HepG2 (cell line): ENCODE data around the gene PRKACA. TPM values are rescaled to one million over a fixed set of nuclear protein-coding genes. Genes with fewer than 3 reads are reported as not detected.
A peak's percentile ranks its signal among the peaks of the same experiment; 100 is the strongest.

ENCODE experiments used
- CHD4 ChIP-seq: fragments of 200-600 bp; sonication (generic); IDR thresholded peaks from 2 replicates; pipeline ENCODE4 v1.7.0; 2017; ENCODE audit warnings: mild to moderate bottlenecking, low read length, borderline replicate concordance
- CREM ChIP-seq, 2 experiments: sonication (generic) in 1 of 2; formaldehyde crosslinking in 1 of 2; IDR thresholded peaks; 2 replicates each; pipeline versions ENCODE4 v1.4.0 to v1.6.1; 2016 to 2020; ENCODE audit warnings: antibody characterized with exemption in 1 of 2, mild to moderate bottlenecking in 1 of 2, missing genetic modification reagents in 1 of 2
- FOSL2 ChIP-seq: sonication (generic); formaldehyde crosslinking; IDR thresholded peaks from 2 replicates; pipeline ENCODE4 v1.4.0; 2020; ENCODE audit warnings: missing genetic modification reagents
- HCFC1 ChIP-seq: fragments of 150-350 bp; IDR thresholded peaks from 2 replicates; pipeline ENCODE4 v1.6.1; 2014; ENCODE audit warnings: low read depth, low read length
- ISL2 ChIP-seq: sonication (generic); formaldehyde crosslinking; IDR thresholded peaks from 2 replicates; pipeline ENCODE4 v1.5.0; 2020; ENCODE audit warnings: missing genetic modification reagents
- MNT ChIP-seq: fragments of 450-650 bp; IDR thresholded peaks from 2 replicates; pipeline ENCODE4 v1.6.1; 2016
- MYPOP ChIP-seq: sonication (generic); formaldehyde crosslinking; IDR thresholded peaks from 2 replicates; pipeline ENCODE4 v1.8.1; 2023; ENCODE audit warnings: mild to moderate bottlenecking, moderate library complexity, missing genetic modification reagents
- NCOA5 ChIP-seq: sonication (generic); formaldehyde crosslinking; IDR thresholded peaks from 2 replicates; pipeline ENCODE4 v1.4.0; 2020; ENCODE audit warnings: missing genetic modification reagents
- NFE2L1 ChIP-seq: sonication (generic); formaldehyde crosslinking; IDR thresholded peaks from 2 replicates; pipeline ENCODE4 v1.4.0; 2020; ENCODE audit warnings: missing genetic modification reagents, mild to moderate bottlenecking, borderline replicate concordance
- POLR2A ChIP-seq, 2 experiments: IDR thresholded peaks; 2 replicates each; pipeline ENCODE4 v1.6.1; 2011; ENCODE audit warnings: low read depth in 2 of 2, low read length in 2 of 2, mild to moderate bottlenecking in 1 of 2, moderate library complexity in 1 of 2; ENCODE audit not compliant: insufficient read depth in 1 of 2
- RCOR2 ChIP-seq: IDR thresholded peaks from 2 replicates; pipeline ENCODE4 v1.6.1; 2016; ENCODE audit warnings: missing biosample characterization, missing genetic modification reagents
- RFX3 ChIP-seq: IDR thresholded peaks from 2 replicates; pipeline ENCODE4 v1.6.1; 2016; ENCODE audit warnings: missing biosample characterization, missing genetic modification reagents
- RFX5 ChIP-seq: IDR thresholded peaks from 2 replicates; pipeline ENCODE4 v1.6.1; 2011; ENCODE audit warnings: low read depth, low read length, improper control_type of control experiment
- RXRA ChIP-seq: sonication (generic); formaldehyde crosslinking; IDR thresholded peaks from 2 replicates; pipeline ENCODE4 v1.5.1; 2020; ENCODE audit warnings: missing genetic modification reagents
- SALL1 ChIP-seq: sonication (generic); formaldehyde crosslinking; IDR thresholded peaks from 2 replicates; pipeline ENCODE4 v1.8.0; 2022; ENCODE audit warnings: mild to moderate bottlenecking, missing genetic modification reagents
- ZBTB26 ChIP-seq: IDR thresholded peaks from 2 replicates; pipeline ENCODE4 v1.6.1; 2016; ENCODE audit warnings: missing compliant biosample characterization, missing genetic modification reagents, borderline replicate concordance
- ZEB1 ChIP-seq: IDR thresholded peaks from 2 replicates; pipeline ENCODE4 v1.6.1; 2012; ENCODE audit warnings: mild to moderate bottlenecking, low read depth, inconsistent platforms; ENCODE audit not compliant: insufficient replicate concordance
- ZFP36 ChIP-seq: fragments of 150-350 bp; IDR thresholded peaks from 2 replicates; pipeline ENCODE4 v1.6.1; 2018; ENCODE audit warnings: borderline replicate concordance, low read length, low read depth; ENCODE audit not compliant: partially characterized antibody
- ZNF142 ChIP-seq: sonication (generic); formaldehyde crosslinking; IDR thresholded peaks from 2 replicates; pipeline ENCODE4 v1.4.0; 2020; ENCODE audit warnings: missing genetic modification reagents
- ZNF362 ChIP-seq: sonication (generic); formaldehyde crosslinking; IDR thresholded peaks from 2 replicates; pipeline ENCODE4 v1.4.0; 2020; ENCODE audit warnings: missing genetic modification reagents, mild to moderate bottlenecking, borderline replicate concordance
- polyA plus RNA-seq, 8 experiments: library from polyadenylated mRNA; depleted of rRNA in 3 of 8; stranded (reverse) in 7 of 8; unstranded in 1 of 8; fragments of >200 nt; fragmentation: Illumina TruSeq in 4 of 8; extraction: Trizol in 4 of 8; gene quantifications; 2 replicates each; pipeline versions ENCODE4 v1.2.1 to v1.2.3, GENCODE V29; 2011 to 2016; ENCODE audit warnings: low read depth in 4 of 8, missing spikeins in 1 of 8, mixed read lengths in 1 of 8; ENCODE audit not compliant: insufficient read depth in 1 of 8
- total RNA-seq, 5 experiments: library from RNA; depleted of rRNA; stranded (reverse); fragments of >200 nt; fragmentation: Illumina TruSeq; extraction: Trizol; gene quantifications; 2 replicates each; pipeline ENCODE4 v1.2.3, GENCODE V29; 2016; ENCODE audit warnings: low read depth in 1 of 5

The PRKACA gene
- total and polyA plus RNA-seq, 2 of the 13 experiments (the other 11 are each of a cell fraction or from before 2014, with no cell fraction given) = 11.0 to 18.2 TPM

GRCh38 chr19:14059652-14060155 is 57.9 kb downstream of the PRKACA start (continued):
- TF ChIP-seq MNT (peak; percentile 78), RFX5 (peak; percentile 93), NFE2L1 (CRISPR knock-in tag) (no peak), ZFP36 (peak; percentile 44), RXRA (CRISPR knock-in tag) (peak; percentile 85), ISL2 (CRISPR knock-in tag) (0 out of 2 replicates have a peak, but pooled peaks have one; percentile 27), ZEB1 (peak; percentile 42), MYPOP (CRISPR knock-in tag) (no peak), POLR2A (IDR thresholded peaks at IDR 0.05; ENCODE audit: insufficient read depth in 1 of 2, low read depth in 2 of 2, low read length in 2 of 2) (peak in 1 of 2 experiments; percentile 36; a peak in 1 of 4 replicates), ZNF142 (CRISPR knock-in tag) (no peak), NCOA5 (CRISPR knock-in tag) (no peak), ZNF362 (no peak), FOSL2 (CRISPR knock-in tag) (peak; percentile 36), CHD4 (no peak), ZBTB26 (peak; percentile 63; the same call in 1 of the 2 replicates), RFX3 (CRISPR knock-in tag) (peak; percentile 93), RCOR2 (CRISPR knock-in tag) (0 out of 2 replicates have a peak, but pooled peaks have one; percentile 29), CREM (IDR thresholded peaks at IDR 0.05) (peak; percentile 68; the same call in 1 of the 2 replicates), CREM (CRISPR knock-in tag; IDR thresholded peaks at IDR 0.05) (no peak), SALL1 (peak; percentile 78), HCFC1 (no peak)
